Liver (tissue), 9 donors: ENCODE data around the gene URB1. TPM values are rescaled to one million over a fixed set of nuclear protein-coding genes. Genes with fewer than 3 reads are reported as not detected.
"Not testable (repeated sequence)": the region's sequence is repeated elsewhere in the genome, so short reads cannot be mapped to it uniquely, and the experiment has no call there.

Experiments used
- DNase-seq: peaks from one replicate; pipeline ENCODE4 v3.0.0-alpha.2; 2017; ENCODE audit warnings: low spot score
- H3K27ac ChIP-seq, 2 donors: one replicate each; pipeline ENCODE4 v1.7.0; 2013; ENCODE audit warnings: inconsistent platforms in 2 of 2, low read length in 2 of 2, control low read depth in 1 of 2, low read depth in 1 of 2, mild to moderate bottlenecking in 1 of 2
- H3K27me3 ChIP-seq, 4 donors: one replicate each; pipeline versions ENCODE4 v1.6.1 to v1.7.0; 2013; ENCODE audit warnings: low read length in 3 of 4, inconsistent platforms in 1 of 4, mild to moderate bottlenecking in 1 of 4, moderate library complexity in 1 of 4; ENCODE audit not compliant: control insufficient read depth in 4 of 4, insufficient read depth in 4 of 4
- H3K36me3 ChIP-seq, 4 donors: one replicate each; pipeline versions ENCODE4 v1.6.1 to v1.7.0; 2013; ENCODE audit warnings: low read length in 3 of 4, mild to moderate bottlenecking in 3 of 4, low read depth in 1 of 4, moderate library complexity in 1 of 4; ENCODE audit not compliant: control insufficient read depth in 4 of 4, insufficient read depth in 3 of 4
- H3K4me1 ChIP-seq, 4 donors: one replicate each; pipeline versions ENCODE4 v1.6.1 to v1.7.0; 2013; ENCODE audit warnings: low read length in 3 of 4, mild to moderate bottlenecking in 3 of 4, moderate library complexity in 1 of 4; ENCODE audit not compliant: control insufficient read depth in 4 of 4, insufficient read depth in 4 of 4
- H3K4me3 ChIP-seq, 3 donors: one replicate each; pipeline versions ENCODE4 v1.6.1 to v1.7.0; 2013; ENCODE audit warnings: low read length in 3 of 3, control low read depth in 1 of 3, low read depth in 1 of 3, mild to moderate bottlenecking in 1 of 3
- H3K9ac ChIP-seq, 2 donors: one replicate each; pipeline ENCODE4 v1.7.0; 2013; ENCODE audit warnings: low read length in 2 of 2, mild to moderate bottlenecking in 2 of 2, moderate library complexity in 2 of 2, control low read depth in 1 of 2, low read depth in 1 of 2
- H3K9me3 ChIP-seq, 4 donors: one replicate each; pipeline versions ENCODE4 v1.6.1 to v1.7.0; 2013; ENCODE audit warnings: low read length in 3 of 4; ENCODE audit not compliant: control insufficient read depth in 4 of 4
- EGR1 ChIP-seq, 2 donors: IDR thresholded peaks; 2 replicates each; pipeline ENCODE4 v1.6.1; 2016 to 2018; ENCODE audit warnings: antibody characterized with exemption in 2 of 2, low read depth in 2 of 2
- FOXA1 ChIP-seq: IDR thresholded peaks from 2 replicates; pipeline ENCODE4 v1.6.1; 2016; ENCODE audit warnings: antibody characterized with exemption
- FOXA2 ChIP-seq: IDR thresholded peaks from 2 replicates; pipeline ENCODE4 v1.6.1; 2016; ENCODE audit warnings: antibody characterized with exemption
- GABPA ChIP-seq, 2 donors: IDR thresholded peaks in 1 of 2; conservative IDR thresholded peaks in 1 of 2; 2 replicates each; pipeline ENCODE4 v1.6.1; 2016; ENCODE audit warnings: antibody characterized with exemption in 2 of 2, mild to moderate bottlenecking in 1 of 2, moderate library complexity in 1 of 2
- HNF4A ChIP-seq, 2 donors: conservative IDR thresholded peaks; 2 replicates each; pipeline ENCODE4 v1.6.1; 2016; ENCODE audit warnings: antibody characterized with exemption in 2 of 2, mild to moderate bottlenecking in 2 of 2
- HNF4G ChIP-seq: IDR thresholded peaks from 2 replicates; pipeline ENCODE4 v1.6.1; 2016; ENCODE audit warnings: antibody characterized with exemption
- JUND ChIP-seq, 2 donors: IDR thresholded peaks; 2 replicates each; pipeline ENCODE4 v1.6.1; 2016; ENCODE audit warnings: antibody characterized with exemption in 2 of 2
- MAX ChIP-seq: IDR thresholded peaks from 2 replicates; pipeline ENCODE4 v1.6.1; 2016; ENCODE audit warnings: antibody characterized with exemption
- NR2F2 ChIP-seq: IDR thresholded peaks from 2 replicates; pipeline ENCODE4 v1.6.1; 2016; ENCODE audit warnings: antibody characterized with exemption
- RAD21 ChIP-seq, 2 donors: IDR thresholded peaks; 2 replicates each; pipeline ENCODE4 v1.6.1; 2016; ENCODE audit warnings: antibody characterized with exemption in 2 of 2, mild to moderate bottlenecking in 2 of 2
- REST ChIP-seq: IDR thresholded peaks from 2 replicates; pipeline ENCODE4 v1.6.1; 2016; ENCODE audit warnings: antibody characterized with exemption, mild to moderate bottlenecking
- RXRA ChIP-seq, 2 donors: IDR thresholded peaks; 2 replicates each; pipeline ENCODE4 v1.6.1; 2017 to 2018; ENCODE audit warnings: antibody characterized with exemption in 2 of 2, mild to moderate bottlenecking in 1 of 2
- SP1 ChIP-seq: IDR thresholded peaks from 2 replicates; pipeline ENCODE4 v1.6.1; 2018; ENCODE audit warnings: antibody characterized with exemption, mild to moderate bottlenecking
- TAF1 ChIP-seq: conservative IDR thresholded peaks from 2 replicates; pipeline ENCODE4 v1.6.1; 2016; ENCODE audit warnings: antibody characterized with exemption, mild to moderate bottlenecking
- YY1 ChIP-seq: IDR thresholded peaks from 2 replicates; pipeline ENCODE4 v1.6.1; 2016; ENCODE audit warnings: antibody characterized with exemption, mild to moderate bottlenecking
- ZBTB33 ChIP-seq: IDR thresholded peaks from 2 replicates; pipeline ENCODE4 v1.6.1; 2016; ENCODE audit warnings: antibody characterized with exemption
- WGBS: extraction: QIAGEN DNeasy Blood & Tissue Kit; methylation state at CpG from one replicate; pipeline ENCODE4 v1.1.7; 2013; 5-methylcytosine and 5-hydroxymethylcytosine counted together
- polyA plus RNA-seq, 2 donors: library from polyadenylated mRNA; stranded (reverse) in 1 of 2; unstranded in 1 of 2; fragments of 200-250 nt in 1 of 2; fragments of >200 nt in 1 of 2; fragmentation: Nextera tagmentation in 1 of 2; extraction: Ambion mirVana in 1 of 2; gene quantifications; one replicate each; pipeline versions ENCODE4 v1.2.1 to v1.2.3, GENCODE V29; 2013 to 2015
- total RNA-seq, 2 donors: library from RNA; depleted of rRNA; stranded (reverse); fragments of >200 nt; gene quantifications; one replicate each; pipeline ENCODE4 v1.2.3, GENCODE V29; 2014
- TF ChIP-seq, protein P1 (sequence below): IDR thresholded peaks from 2 replicates; pipeline ENCODE4 v1.6.1; 2016; ENCODE audit warnings: antibody characterized with exemption
- TF ChIP-seq, protein P2 (sequence below): fragments of 150-350 bp; IDR thresholded peaks from 2 replicates; pipeline ENCODE4 v1.5.1; 2017; ENCODE audit warnings: improper control_type of control experiment, low read depth, low read length; ENCODE audit not compliant: missing input control
- donor health status: healthy.
- donor health status: healthy.
- donor health status: healthy.
- donor health status: healthy.
- donor health status: healthy.

Gene URB1
- total and polyA plus RNA-seq, 4 donors: 2.8 to 14.5 (median 7.1) TPM

DNA sequence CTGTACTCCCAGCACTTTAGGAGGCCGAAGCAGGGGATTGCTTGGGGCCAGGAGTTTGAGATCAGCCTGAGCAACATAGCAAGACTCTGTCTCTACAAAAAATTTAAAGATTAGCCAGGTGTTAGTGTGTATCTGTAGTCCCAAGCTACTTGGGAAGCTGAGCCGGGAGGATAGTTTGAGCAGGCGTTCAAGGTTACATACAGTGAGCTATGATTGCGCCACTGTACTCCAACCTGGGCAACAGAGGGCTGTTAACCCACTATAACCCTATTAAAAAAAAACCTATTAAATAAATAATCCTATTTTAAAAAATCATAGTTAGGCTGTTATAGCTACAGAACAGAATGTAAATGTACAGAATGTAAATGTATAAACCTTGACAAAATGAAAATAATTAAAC, 116.1 kb downstream of the URB1 start (continued):
- TF ChIP-seq MAX (no peak), FOXA1 (no peak), RXRA (IDR thresholded peaks at IDR 0.05) (no peak), FOXA2 (no peak)

GRCh38 chr21:32270748-32271147, 122.1 kb downstream of the URB1 start:
- H3K27me3 ChIP-seq: no peaks in the 10 kb centered on the region
- WGBS: 95% methylated on average over 4 of the region's 4 CpGs
- no peak overlapping the region for H3K27ac ChIP-seq
- TF ChIP-seq ZBTB33: no peak
- TF ChIP-seq RXRA (IDR thresholded peaks at IDR 0.05): no peak
- TF ChIP-seq, protein P1, sequence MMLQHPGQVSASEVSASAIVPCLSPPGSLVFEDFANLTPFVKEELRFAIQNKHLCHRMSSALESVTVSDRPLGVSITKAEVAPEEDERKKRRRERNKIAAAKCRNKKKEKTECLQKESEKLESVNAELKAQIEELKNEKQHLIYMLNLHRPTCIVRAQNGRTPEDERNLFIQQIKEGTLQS: no peak
- TF ChIP-seq TAF1: no peak
- TF ChIP-seq EGR1 (IDR thresholded peaks at IDR 0.05; ENCODE audit: low read depth in 2 of 2): no peak
- TF ChIP-seq HNF4A (conservative IDR thresholded peaks at IDR 0.05): no peak
- TF ChIP-seq, protein P2, sequence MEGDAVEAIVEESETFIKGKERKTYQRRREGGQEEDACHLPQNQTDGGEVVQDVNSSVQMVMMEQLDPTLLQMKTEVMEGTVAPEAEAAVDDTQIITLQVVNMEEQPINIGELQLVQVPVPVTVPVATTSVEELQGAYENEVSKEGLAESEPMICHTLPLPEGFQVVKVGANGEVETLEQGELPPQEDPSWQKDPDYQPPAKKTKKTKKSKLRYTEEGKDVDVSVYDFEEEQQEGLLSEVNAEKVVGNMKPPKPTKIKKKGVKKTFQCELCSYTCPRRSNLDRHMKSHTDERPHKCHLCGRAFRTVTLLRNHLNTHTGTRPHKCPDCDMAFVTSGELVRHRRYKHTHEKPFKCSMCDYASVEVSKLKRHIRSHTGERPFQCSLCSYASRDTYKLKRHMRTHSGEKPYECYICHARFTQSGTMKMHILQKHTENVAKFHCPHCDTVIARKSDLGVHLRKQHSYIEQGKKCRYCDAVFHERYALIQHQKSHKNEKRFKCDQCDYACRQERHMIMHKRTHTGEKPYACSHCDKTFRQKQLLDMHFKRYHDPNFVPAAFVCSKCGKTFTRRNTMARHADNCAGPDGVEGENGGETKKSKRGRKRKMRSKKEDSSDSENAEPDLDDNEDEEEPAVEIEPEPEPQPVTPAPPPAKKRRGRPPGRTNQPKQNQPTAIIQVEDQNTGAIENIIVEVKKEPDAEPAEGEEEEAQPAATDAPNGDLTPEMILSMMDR: no peak
- no peak for TF ChIP-seq GABPA (IDR thresholded peaks at IDR 0.05 in 1 of 2, conservative IDR thresholded peaks at IDR 0.05 in 1 of 2)
- TF ChIP-seq SP1: no peak
- no peak for TF ChIP-seq REST
- TF ChIP-seq FOXA1: no peak
- TF ChIP-seq FOXA2: no peak
- no peak for TF ChIP-seq HNF4G
- TF ChIP-seq NR2F2: no peak
- no peak for TF ChIP-seq JUND (IDR thresholded peaks at IDR 0.05)
- no peak for TF ChIP-seq RAD21 (IDR thresholded peaks at IDR 0.05)
- no peak for TF ChIP-seq MAX
- no peak for TF ChIP-seq YY1
- H3K36me3 ChIP-seq: peaks cover 0 to 16% (median 6%) of the 10 kb centered on the region in 4 donors
- DNase-seq: no peak
- no peak overlapping the region for H3K9ac ChIP-seq
- H3K4me1 ChIP-seq: no peaks in the 10 kb centered on the region
- H3K4me3 ChIP-seq: no peak overlapping the region
- H3K9me3 ChIP-seq: no peaks in the 10 kb centered on the region

DNA sequence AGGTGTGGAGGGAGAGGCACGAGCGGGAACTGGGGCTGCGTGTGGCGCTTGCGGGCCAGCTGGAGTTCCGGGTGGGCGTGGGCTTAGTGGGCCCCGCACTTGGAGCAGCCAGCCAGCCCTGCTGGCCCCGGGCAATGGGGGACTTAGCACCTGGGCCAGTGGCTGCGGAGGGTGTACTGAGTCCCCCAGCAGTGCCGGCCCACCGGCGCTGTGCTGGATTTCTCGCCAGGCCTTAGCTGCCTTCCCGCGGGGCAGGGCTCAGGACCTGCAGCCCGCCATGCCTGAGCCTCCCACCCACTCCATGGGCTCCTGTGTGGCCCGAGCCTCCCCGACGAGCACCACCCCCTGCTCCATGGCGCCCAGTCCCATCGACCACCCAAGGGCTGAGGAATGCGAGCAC, 127.5 kb downstream of the URB1 start:
- H3K4me3 ChIP-seq, H3K27me3 ChIP-seq, H3K9me3 ChIP-seq, H3K36me3 ChIP-seq, H3K9ac ChIP-seq, H3K27ac ChIP-seq, H3K4me1 ChIP-seq, DNase-seq: not testable (repeated sequence)
- 98% methylated on average over 23 of the region's 23 CpGs for WGBS
